Right renal cortex interstitium (tissue), 3 donors: ENCODE data around the gene NAA16. TPM values are rescaled to one million over a fixed set of nuclear protein-coding genes. Genes with fewer than 3 reads are reported as not detected.
"Not testable (repeated sequence)": the region's sequence is repeated elsewhere in the genome, so short reads cannot be mapped to it uniquely, and the experiment has no call there.

Experiments
- DNase-seq, 3 donors: peaks; one replicate each; pipeline ENCODE4 v3.0.0-alpha.2; 2013; ENCODE audit warnings: low read depth in 3 of 3, low spot score in 2 of 3
- polyA plus RNA-seq, 3 donors: library from polyadenylated mRNA; unstranded; fragments of 120-200 nt; gene quantifications; one replicate each; pipeline ENCODE4 v1.2.1, GENCODE V29; 2013; ENCODE audit not compliant: insufficient read length in 3 of 3

Gene NAA16
- polyA plus RNA-seq, 3 donors = 28.1 to 31.8 (median 31.1) TPM

DNA sequence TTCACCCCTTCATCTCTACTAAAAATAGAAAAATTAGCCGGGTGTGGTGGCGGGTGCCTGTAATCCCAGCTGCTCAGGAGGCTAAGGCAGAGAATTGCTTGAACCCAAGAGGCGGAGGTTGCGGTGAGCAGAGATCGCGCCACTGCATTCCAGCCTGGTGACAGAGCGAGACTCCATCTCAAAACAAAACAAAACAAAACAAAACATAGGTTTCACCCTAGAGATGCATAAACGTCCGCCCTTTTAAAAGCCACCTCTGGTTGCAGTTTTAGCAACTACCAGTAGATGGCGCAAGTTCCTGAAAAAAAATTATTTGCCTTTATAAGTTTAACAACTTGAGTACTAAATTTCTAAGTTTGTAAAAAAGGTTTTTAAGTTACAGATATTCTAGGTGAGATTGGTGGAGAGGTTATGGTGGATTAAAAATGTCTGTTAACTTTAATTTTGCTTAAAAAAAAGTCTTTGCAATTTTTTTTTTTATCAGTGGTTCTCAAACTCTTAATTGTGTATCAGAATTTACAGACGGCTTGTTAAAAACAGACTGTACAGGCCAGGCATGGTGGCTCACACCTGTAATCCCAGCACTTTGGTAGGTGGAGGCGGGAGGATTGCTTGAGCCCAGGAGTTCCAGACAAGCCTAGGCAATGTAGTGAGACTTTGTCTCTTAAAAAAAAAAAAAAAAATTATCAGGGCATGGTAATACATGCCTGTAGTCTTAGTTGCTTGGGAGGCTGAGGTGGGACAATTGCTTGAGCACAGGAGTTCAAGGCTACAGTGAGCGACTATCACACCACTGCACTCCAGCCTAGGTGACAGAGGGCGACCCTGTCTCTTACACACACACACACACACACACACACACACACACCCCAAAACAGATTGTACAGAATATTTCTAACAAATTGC lies 42.1 kb downstream of the NAA16 start:
- DNase-seq = peak; percentile 23 to 43 (median 41)

DNA sequence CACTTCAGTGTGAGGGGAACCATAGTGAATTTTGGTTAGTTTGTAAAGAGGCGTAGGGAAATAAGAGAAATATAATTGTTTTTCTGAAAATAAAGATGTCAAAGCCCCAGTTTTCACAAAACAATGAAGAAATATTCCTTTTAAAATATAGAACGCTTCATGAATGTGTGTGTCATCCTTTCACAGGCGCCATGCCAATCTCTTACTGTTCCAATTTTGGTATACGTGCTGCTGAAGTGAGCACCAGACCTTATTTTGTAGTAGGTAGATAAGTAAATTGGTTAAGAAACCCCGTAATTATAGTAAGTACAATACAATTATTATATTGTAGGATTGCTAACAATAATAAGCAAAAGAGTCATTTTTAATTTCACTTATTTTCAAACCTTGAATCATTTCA lies 43.3 kb downstream of the NAA16 start:
- DNase-seq = no peak

GRCh38 chr13:41356385-41356648 lies 45.2 kb downstream of the NAA16 start:
- not testable (repeated sequence) for DNase-seq

- no peak for DNase-seq
These were observed 45.7 kb downstream of the NAA16 start for GRCh38 chr13:41356786-41357185.

GRCh38 chr13:41361491-41361890 lies 50.4 kb downstream of the NAA16 start:
- no peak for DNase-seq

DNA sequence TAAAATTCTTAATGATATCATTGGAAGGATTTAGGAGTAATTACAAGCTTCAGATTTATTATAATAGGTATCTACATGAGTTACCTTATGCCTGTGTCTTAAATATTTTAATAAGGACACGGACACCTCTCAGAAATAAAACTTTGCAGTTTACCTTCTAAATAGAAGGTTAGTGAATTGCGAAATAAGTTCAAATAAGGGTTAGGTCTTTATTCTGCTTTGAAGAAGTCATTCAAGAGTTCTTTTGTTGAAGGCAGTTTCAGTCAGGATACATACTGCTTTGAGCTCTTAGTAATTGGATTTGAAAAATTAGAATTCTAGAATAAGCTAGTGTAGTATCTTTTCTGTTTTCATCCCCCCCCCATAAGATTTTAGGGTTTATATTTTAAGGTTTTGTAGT lies 53.0 kb downstream of the NAA16 start:
- no peak for DNase-seq

GRCh38 chr13:41365631-41366030 lies 54.6 kb downstream of the NAA16 start:
- DNase-seq = no peak

- DNase-seq = no peak
These were observed 59.7 kb downstream of the NAA16 start for GRCh38 chr13:41370736-41371135.

DNA sequence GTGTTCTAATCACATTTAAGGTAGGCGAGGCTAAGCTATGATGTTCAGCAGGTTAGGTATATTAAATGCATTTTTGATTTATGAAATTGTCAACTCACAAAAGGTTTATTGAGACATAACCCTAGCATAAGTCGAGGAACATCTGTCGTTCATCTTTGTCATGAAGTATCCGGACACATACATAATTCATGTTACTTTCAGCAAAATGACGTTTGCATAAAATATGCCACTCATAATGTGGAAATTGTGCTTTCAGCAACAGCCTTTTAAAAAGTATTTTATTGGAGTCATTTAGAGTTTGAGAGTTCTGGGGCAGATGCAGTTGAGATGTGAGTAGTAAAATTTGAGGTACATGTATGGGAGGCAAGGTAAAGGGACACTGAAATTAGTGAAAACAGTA lies 66.4 kb downstream of the NAA16 start:
- DNase-seq = no peak

- DNase-seq = no peak
These were observed 71.4 kb downstream of the NAA16 start for GRCh38 chr13:41382431-41382830.

- DNase-seq = no peak
These were observed 72.3 kb downstream of the NAA16 start for GRCh38 chr13:41383386-41383785.

DNA sequence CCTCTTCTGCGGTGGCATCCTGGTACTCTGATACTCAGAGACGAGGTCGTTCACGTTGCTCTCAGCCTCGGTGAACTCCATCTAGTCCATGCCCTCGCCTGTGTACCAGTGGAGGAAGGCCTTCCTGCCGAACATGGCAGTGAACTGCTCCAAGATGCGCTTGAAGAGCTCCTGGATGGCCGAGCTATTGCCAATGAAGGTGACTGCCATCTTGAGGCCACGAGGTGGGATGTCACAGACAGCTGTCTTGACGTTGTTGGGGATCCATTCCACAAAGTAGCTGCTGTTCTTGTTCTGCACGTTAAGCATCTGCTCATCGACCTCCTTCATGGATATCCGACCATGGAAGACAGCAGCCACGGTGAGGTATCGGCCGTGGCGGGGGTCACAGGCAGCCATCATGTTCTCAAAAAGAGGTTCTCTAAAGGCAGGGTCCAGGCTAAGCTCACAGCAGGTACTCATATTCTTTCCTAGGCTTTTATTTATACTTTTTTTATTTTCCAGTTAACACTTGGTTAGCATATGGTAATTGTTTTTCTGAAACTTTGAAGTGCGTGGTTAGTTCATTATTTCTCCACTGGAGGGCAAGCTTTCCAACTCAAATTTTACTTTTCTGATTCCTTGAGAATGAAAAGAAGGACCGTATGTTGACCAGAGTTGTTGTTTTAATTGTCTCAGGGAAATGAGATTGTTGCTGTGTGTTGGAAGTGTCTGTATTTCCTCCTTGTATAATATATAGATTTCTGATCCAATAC lies 73.9 kb downstream of the NAA16 start:
- DNase-seq = no peak

DNA sequence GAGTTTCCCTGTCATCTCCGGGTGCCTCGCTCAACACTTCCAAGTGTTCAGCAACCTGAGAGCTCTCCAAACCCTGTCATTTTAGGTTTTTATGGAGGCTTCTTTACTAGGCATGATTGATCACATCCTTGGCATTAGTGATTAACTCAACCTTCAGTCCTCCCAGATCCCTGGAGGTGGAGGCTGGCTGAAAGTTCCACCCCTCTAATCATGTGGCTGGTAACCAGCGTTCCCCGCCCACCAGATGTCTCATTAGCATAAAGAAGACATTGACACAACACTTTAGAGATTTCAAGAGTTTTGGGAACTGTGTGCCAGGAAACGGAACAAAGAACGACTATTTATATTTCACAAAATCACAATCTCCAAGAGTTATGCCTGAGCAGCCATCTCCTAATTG lies 75.1 kb downstream of the NAA16 start:
- DNase-seq = no peak

DNA sequence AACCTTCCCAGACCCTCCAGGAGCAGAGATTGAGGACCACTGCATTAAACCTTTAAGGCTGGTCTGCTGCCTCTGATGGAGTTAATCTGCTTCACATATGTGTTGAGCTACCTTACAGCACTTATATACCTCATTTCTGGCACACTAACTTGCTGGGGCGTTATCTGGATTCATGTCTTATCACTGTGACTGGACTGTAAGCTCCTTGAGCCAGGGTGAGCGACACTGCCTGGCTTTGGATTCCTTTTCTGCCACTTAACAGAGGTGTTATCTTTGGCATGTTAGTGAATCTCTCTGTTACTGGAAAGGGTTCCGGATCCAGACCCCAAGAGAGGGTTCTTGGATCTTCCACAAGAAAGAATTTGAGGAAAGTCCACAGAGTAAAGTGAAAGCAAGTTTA lies 76.5 kb downstream of the NAA16 start:
- no peak for DNase-seq

DNA sequence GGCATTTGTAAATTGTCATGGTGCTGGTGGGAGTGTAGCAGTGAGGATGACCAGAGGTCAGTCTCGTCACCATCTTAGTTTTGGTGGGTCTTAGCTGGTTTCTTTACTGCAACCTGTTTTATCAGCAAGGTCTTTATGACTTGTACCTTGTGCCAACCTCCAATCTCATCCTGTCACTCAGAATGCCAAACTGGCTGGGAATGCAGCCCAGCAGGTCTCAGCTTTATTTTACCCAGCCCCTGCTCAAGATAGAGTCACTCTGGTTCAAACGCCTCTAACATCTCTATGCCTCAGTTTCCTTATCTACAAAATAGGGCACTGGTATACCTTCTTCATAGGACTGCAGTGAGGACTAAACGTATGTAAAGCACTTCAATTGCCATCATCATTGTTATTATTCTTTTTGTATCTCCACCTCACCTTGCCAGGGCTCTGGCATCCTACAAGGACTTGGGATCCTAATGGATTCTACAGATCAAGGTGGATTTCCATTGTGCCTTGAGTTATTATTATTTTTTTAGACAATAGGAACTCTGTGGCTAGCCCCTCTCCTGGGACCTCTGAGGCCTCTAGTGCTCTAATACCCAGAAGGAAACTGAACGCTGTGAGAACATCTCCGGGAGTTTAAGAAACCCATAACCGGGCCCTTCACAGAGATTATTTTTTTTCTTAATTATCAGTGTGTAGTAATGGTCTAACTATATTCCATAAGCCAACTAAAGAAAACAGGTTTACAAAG lies 77.2 kb downstream of the NAA16 start:
- no peak for DNase-seq

DNA sequence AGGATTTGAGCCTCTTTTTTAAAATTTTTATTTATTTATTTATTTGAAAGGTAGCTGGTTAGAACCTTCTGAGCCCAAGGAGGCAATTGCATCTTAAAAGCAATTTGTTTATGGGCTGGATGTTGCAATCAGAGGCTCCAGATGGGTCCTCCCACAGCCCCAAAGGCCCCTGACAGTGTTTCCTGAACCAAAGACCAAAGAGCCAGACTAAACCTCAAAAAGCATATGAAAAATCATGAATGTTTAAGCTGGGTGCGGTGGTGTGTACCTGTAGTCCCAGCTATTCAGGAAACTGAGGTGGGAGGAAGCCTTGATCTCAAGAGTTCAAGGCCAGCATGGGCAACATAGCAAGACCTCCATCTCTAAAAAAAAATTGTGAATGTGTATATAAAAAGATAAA lies 78.5 kb downstream of the NAA16 start:
- no peak for DNase-seq

- no peak for DNase-seq
These were observed 83.1 kb downstream of the NAA16 start for GRCh38 chr13:41394166-41394565.

- no peak for DNase-seq
These were observed 87.6 kb downstream of the NAA16 start for GRCh38 chr13:41398494-41399170.

- DNase-seq = no peak
These were observed 90.3 kb downstream of the NAA16 start for GRCh38 chr13:41401366-41401765.

- no peak for DNase-seq
These were observed 91.8 kb downstream of the NAA16 start for GRCh38 chr13:41402691-41403511.
